Hindlimb muscle (tissue), 1 donor: ENCODE data around the gene TTC32. TPM values are rescaled to one million over a fixed set of nuclear protein-coding genes. Genes with fewer than 3 reads are reported as not detected.

Source experiments
- DNase-seq: peaks from one replicate; pipeline ENCODE4 v3.0.0-alpha.2; 2013
- polyA plus RNA-seq: library from polyadenylated mRNA; unstranded; fragments of 120-200 nt; gene quantifications from one replicate; pipeline ENCODE4 v1.2.1, GENCODE V29; 2013; ENCODE audit not compliant: insufficient read length

The TTC32 gene
- polyA plus RNA-seq, 1 donor: 15.1 TPM

- no peak for DNase-seq
Measured at GRCh38 chr2:19848952-19849351, 52.8 kb downstream of the TTC32 start.

GRCh38 chr2:19848029-19848750, 53.6 kb downstream of the TTC32 start:
- DNase-seq: no peak

- DNase-seq: no peak
Measured at GRCh38 chr2:19847486-19847885, 54.3 kb downstream of the TTC32 start.

Other genes starting within 250 kb of the TTC32 start
- 7.5 TPM for gene WDR35, start 88.1 kb upstream of the TTC32 start, polyA plus RNA-seq
- 1.1 TPM for gene MATN3, start 110.7 kb upstream of the TTC32 start, polyA plus RNA-seq
- gene LAPTM4A, start 149.6 kb upstream of the TTC32 start, polyA plus RNA-seq: 311 TPM